ENCODE results near the gene IFNGR1. TPM values are rescaled to one million over a fixed set of nuclear protein-coding genes. Genes with fewer than 3 reads are reported as not detected.

The IFNGR1 gene
- total and polyA plus RNA-seq, 10 of the 15 experiments (the other 5 are each of a cell fraction or from before 2014, with no cell fraction given): 89.0 to 296 (median 138) TPM

- TF ChIP-seq E4F1 (IDR thresholded peaks at IDR 0.05; ENCODE audit: borderline replicate concordance, partially characterized antibody) (no peak), SRF (IDR thresholded peaks at IDR 0.05; ENCODE audit: low read depth in 2 of 2, low read length in 2 of 2) (no peak), NR2F1 (conservative IDR thresholded peaks at IDR 0.05) (no peak), MTA2 (IDR thresholded peaks at IDR 0.05; ENCODE audit: low read depth) (no peak), RAD51 (IDR thresholded peaks at IDR 0.05) (peak; percentile 61; the same call in 1 of the 2 replicates)
Measured at GRCh38 chr6:137248702-137249101, 29.5 kb upstream of the IFNGR1 start (continued).

GRCh38 chr6:137247724-137248123, 28.5 kb upstream of the IFNGR1 start:
- in situ Hi-C loops (cut with MboI) (no loop called here), intact Hi-C loops (cut with micrococcal nuclease; ENCODE audit: unreplicated experiment) (no loop called here)
- H4K20me1 ChIP-seq (ENCODE audit: control insufficient read depth, insufficient read depth): no peaks in the 10 kb centered on the region
- peaks cover 11% of the 10 kb centered on the region for H3K4me1 ChIP-seq (ENCODE audit: control insufficient read depth, insufficient read depth, low read length)
- ATAC-seq: no peak
- ChIA-PET RAD21 (ENCODE audit: unreplicated experiment) (interaction anchor here (0.7 to 4.1 kb wide), 28 partner anchors 8 to 389 kb away, joined by 3 to 80 read pairs (median 5); no protein-coding TSS in a partner anchor), CTCF (interaction anchor here (0.8 to 3.5 kb wide), 13 partner anchors 9 to 81 kb away, joined by 3 to 21 read pairs (median 6); partner anchors contain the start of gene IFNGR1), POLR2A (interaction anchor here (0.5 to 3.9 kb wide), 15 partner anchors 8 to 1724 kb away, joined by 3 to 29 read pairs (median 7); no protein-coding TSS in a partner anchor), SMC1A (ENCODE audit: uncharacterized antibody, unreplicated experiment) (interaction anchor here (0.6 to 3.9 kb wide), 24 partner anchors 8 to 401 kb away, joined by 3 to 64 read pairs (median 10); partner anchors contain the start of gene IL22RA2)
- H3K9me3 ChIP-seq (replicated peaks; ENCODE audit: control insufficient read depth, insufficient read depth, low read length): peaks cover 5% of the 10 kb centered on the region
- TF ChIP-seq HDAC6 (IDR thresholded peaks at IDR 0.05; ENCODE audit: unreplicated experiment) (no peak), BRCA1 (IDR thresholded peaks at IDR 0.05; ENCODE audit: low read depth, low read length) (no peak), CTCF (IDR thresholded peaks at IDR 0.05 in 2 of 3, conservative IDR thresholded peaks at IDR 0.05 in 1 of 3; ENCODE audit: control insufficient read depth in 2 of 3, extremely low read depth in 1 of 3, insufficient read depth in 1 of 3, low read depth in 3 of 3, low read length in 3 of 3) (no peak), YBX1 (IDR thresholded peaks at IDR 0.05) (no peak), SMC3 (IDR thresholded peaks at IDR 0.05; ENCODE audit: borderline replicate concordance, low read length) (no peak), PRDM15 (CRISPR knock-in tag; IDR thresholded peaks at IDR 0.05) (no peak), TAF1 (IDR thresholded peaks at IDR 0.05; ENCODE audit: borderline replicate concordance, low read depth, low read length) (no peak)
- no peak for DNase-seq (ENCODE audit: low read depth, low spot score)
- H3K36me3 ChIP-seq (ENCODE audit: control insufficient read depth in 2 of 2, insufficient read depth in 2 of 2, low read length in 1 of 2): no peaks in the 10 kb centered on the region
- no peak for FAIRE-seq
- no peak overlapping the region for H3K27ac ChIP-seq (ENCODE audit: control insufficient read depth, insufficient read depth)
- H3K4me2 ChIP-seq (ENCODE audit: control insufficient read depth, insufficient read depth): no peak overlapping the region
- H2AFZ ChIP-seq (ENCODE audit: control insufficient read depth, low read depth, low read length): no peak overlapping the region
- no peak overlapping the region for H3K9ac ChIP-seq (ENCODE audit: control insufficient read depth, insufficient read depth, low read length)
- no peak overlapping the region for H3K4me3 ChIP-seq
- BruUV-seq (replicated peaks): no TSS peak
- H3K79me2 ChIP-seq (ENCODE audit: control insufficient read depth, insufficient read depth, low read length): no peaks in the 10 kb centered on the region
- H3K27me3 ChIP-seq (replicated peaks in 1 of 2; ENCODE audit: control insufficient read depth in 2 of 2, insufficient read depth in 2 of 2, low read length in 1 of 2): no peaks in the 10 kb centered on the region

Measured in GM12878 (cell line).